ENCODE results near the gene DAB1. TPM values are rescaled to one million over a fixed set of nuclear protein-coding genes. Genes with fewer than 3 reads are reported as not detected.
A peak's percentile ranks its signal among the peaks of the same experiment; 100 is the strongest.

DAB1 gene
- polyA plus RNA-seq, 1 experiment: 0.05 TPM

GRCh38 chr1:57018119-57018518, 405.7 kb downstream of the DAB1 start:
- Histone ChIP-seq H3K27ac (ENCODE audit: low read depth, low read length) (no peak overlapping the region), H3K9me3 (ENCODE audit: control insufficient read depth, insufficient read depth, low read length) (no peaks in the 10 kb centered on the region), H3K27me3 (ENCODE audit: control insufficient read depth, insufficient read depth, low read length) (no peaks in the 10 kb centered on the region), H3K4me3 (ENCODE audit: low read depth, low read length) (no peak overlapping the region)
- ChIA-PET CTCF (no interaction called here), POLR2A (no interaction called here)
- no peak for TF ChIP-seq CTCF (IDR thresholded peaks at IDR 0.05; ENCODE audit: low read depth, low read length)
- no peak for DNase-seq (ENCODE audit: low read depth, low spot score)

- Histone ChIP-seq H3K4me3 (ENCODE audit: low read depth, low read length) (no peak overlapping the region), H3K27ac (ENCODE audit: low read depth, low read length) (no peak overlapping the region), H3K27me3 (ENCODE audit: control insufficient read depth, insufficient read depth, low read length) (no peaks in the 10 kb centered on the region), H3K9me3 (ENCODE audit: control insufficient read depth, insufficient read depth, low read length) (no peaks in the 10 kb centered on the region)
- ChIA-PET CTCF (no interaction called here), POLR2A (no interaction called here)
- no peak for DNase-seq (ENCODE audit: low read depth, low spot score)
- TF ChIP-seq CTCF (IDR thresholded peaks at IDR 0.05; ENCODE audit: low read depth, low read length): peak; percentile 24
Observed at GRCh38 chr1:57017717-57018116, 406.1 kb downstream of the DAB1 start.

GRCh38 chr1:57017200-57017599, 406.7 kb downstream of the DAB1 start:
- DNase-seq (ENCODE audit: low read depth, low spot score): no peak
- ChIA-PET POLR2A (no interaction called here), CTCF (no interaction called here)
- no peak overlapping the region for H3K4me3 ChIP-seq (ENCODE audit: low read depth, low read length)
- no peak overlapping the region for H3K27ac ChIP-seq (ENCODE audit: low read depth, low read length)
- no peak for TF ChIP-seq CTCF (IDR thresholded peaks at IDR 0.05; ENCODE audit: low read depth, low read length)
- no peaks in the 10 kb centered on the region for H3K27me3 ChIP-seq (ENCODE audit: control insufficient read depth, insufficient read depth, low read length)
- H3K9me3 ChIP-seq (ENCODE audit: control insufficient read depth, insufficient read depth, low read length): no peaks in the 10 kb centered on the region

- TF ChIP-seq CTCF (IDR thresholded peaks at IDR 0.05; ENCODE audit: low read depth, low read length): no peak
- H3K27ac ChIP-seq (ENCODE audit: low read depth, low read length): no peak overlapping the region
- no peaks in the 10 kb centered on the region for H3K27me3 ChIP-seq (ENCODE audit: control insufficient read depth, insufficient read depth, low read length)
- CTCF ChIA-PET: no interaction called here
- H3K9me3 ChIP-seq (ENCODE audit: control insufficient read depth, insufficient read depth, low read length): no peaks in the 10 kb centered on the region
- H3K4me3 ChIP-seq (ENCODE audit: low read depth, low read length): no peak overlapping the region
- DNase-seq (ENCODE audit: low read depth, low spot score): no peak
- POLR2A ChIA-PET: no interaction called here
Observed at GRCh38 chr1:57015071-57015470, 408.8 kb downstream of the DAB1 start.

- POLR2A ChIA-PET: no interaction called here
- no peak for DNase-seq (ENCODE audit: low read depth, low spot score)
- H3K27me3 ChIP-seq (ENCODE audit: control insufficient read depth, insufficient read depth, low read length): no peaks in the 10 kb centered on the region
- no peak overlapping the region for H3K27ac ChIP-seq (ENCODE audit: low read depth, low read length)
- no peaks in the 10 kb centered on the region for H3K9me3 ChIP-seq (ENCODE audit: control insufficient read depth, insufficient read depth, low read length)
- no peak for TF ChIP-seq CTCF (IDR thresholded peaks at IDR 0.05; ENCODE audit: low read depth, low read length)
- H3K4me3 ChIP-seq (ENCODE audit: low read depth, low read length): no peak overlapping the region
- CTCF ChIA-PET: no interaction called here
Observed at GRCh38 chr1:57013522-57013921, 410.3 kb downstream of the DAB1 start.
